Medulla oblongata (tissue), 1 donor: Measurements from ENCODE around the gene CFAP119.
"Not testable (repeated sequence)": the region's sequence is repeated elsewhere in the genome, so short reads cannot be mapped to it uniquely, and the experiment has no call there.

Source experiments
- DNase-seq: peaks from one replicate; pipeline ENCODE4 v3.0.0-alpha.2; 2015; ENCODE audit errors: extremely low spot score

Gene CFAP119

GRCh38 chr16:30761928-30762902 is at the start of gene CFAP119, which contains the start of gene RNF40:
TSS of gene CFAP119 (minus strand) at chr16:30762062. CDS start at chr16:30761748, 314 bp downstream.
TSS of gene RNF40 (plus strand) at chr16:30762322. CDS start at chr16:30762546, 224 bp downstream.
- peak; percentile 99 for DNase-seq

- not testable (repeated sequence) for DNase-seq
These were observed 47.8 kb upstream of the CFAP119 start for GRCh38 chr16:30809675-30810074.

GRCh38 chr16:30808890-30809426 is 47.1 kb upstream of the CFAP119 start:
- DNase-seq = not testable (repeated sequence)

- no peak for DNase-seq
These were observed 46.3 kb upstream of the CFAP119 start for GRCh38 chr16:30808146-30808545.

- DNase-seq = peak; percentile 89
These were observed 43.7 kb upstream of the CFAP119 start for GRCh38 chr16:30805370-30806169.

- DNase-seq = no peak
These were observed 43.2 kb upstream of the CFAP119 start for GRCh38 chr16:30805056-30805369.

- no peak for DNase-seq
These were observed 41.1 kb upstream of the CFAP119 start for GRCh38 chr16:30802936-30803335.

- no peak for DNase-seq
These were observed 35.9 kb upstream of the CFAP119 start for GRCh38 chr16:30797670-30798309.

- DNase-seq = no peak
These were observed 32.8 kb upstream of the CFAP119 start for GRCh38 chr16:30794634-30795033.

GRCh38 chr16:30793508-30794069 is 31.7 kb upstream of the CFAP119 start:
- no peak for DNase-seq

GRCh38 chr16:30787613-30788378 is 25.9 kb upstream of the CFAP119 start:
- DNase-seq = peak; percentile 36

- DNase-seq = peak; percentile 87
These were observed 25.2 kb upstream of the CFAP119 start, which contains the start of gene ZNF629 for GRCh38 chr16:30786936-30787612. TSS of gene ZNF629 (minus strand) at chr16:30787205. CDS start at chr16:30784482, 2,723 bp downstream.

GRCh38 chr16:30786115-30786935 is 24.5 kb upstream of the CFAP119 start:
- no peak for DNase-seq

- DNase-seq = no peak
These were observed 23.6 kb upstream of the CFAP119 start for GRCh38 chr16:30785126-30786106.

GRCh38 chr16:30784215-30784614 is 22.4 kb upstream of the CFAP119 start:
- no peak for DNase-seq

GRCh38 chr16:30783280-30784109 is 21.6 kb upstream of the CFAP119 start:
- DNase-seq = no peak
